Right renal pelvis (tissue), 4 donors: Measurements from ENCODE around the gene NAV2. TPM values are rescaled to one million over a fixed set of nuclear protein-coding genes. Genes with fewer than 3 reads are reported as not detected.
"Not testable (repeated sequence)": the region's sequence is repeated elsewhere in the genome, so short reads cannot be mapped to it uniquely, and the experiment has no call there.

Source experiments
- DNase-seq, 4 donors: peaks; one replicate each; pipeline ENCODE4 v3.0.0-alpha.2; 2013; ENCODE audit warnings: low read depth in 4 of 4, low spot score in 3 of 4, missing footprints in 1 of 4
- polyA plus RNA-seq, 4 donors: library from polyadenylated mRNA; unstranded; fragments of 120-200 nt; gene quantifications; one replicate each; pipeline ENCODE4 v1.2.1, GENCODE V29; 2013; ENCODE audit not compliant: insufficient read length in 4 of 4

NAV2 gene
- polyA plus RNA-seq, 4 donors, result 33.2 to 55.2 (median 34.0) TPM

DNA sequence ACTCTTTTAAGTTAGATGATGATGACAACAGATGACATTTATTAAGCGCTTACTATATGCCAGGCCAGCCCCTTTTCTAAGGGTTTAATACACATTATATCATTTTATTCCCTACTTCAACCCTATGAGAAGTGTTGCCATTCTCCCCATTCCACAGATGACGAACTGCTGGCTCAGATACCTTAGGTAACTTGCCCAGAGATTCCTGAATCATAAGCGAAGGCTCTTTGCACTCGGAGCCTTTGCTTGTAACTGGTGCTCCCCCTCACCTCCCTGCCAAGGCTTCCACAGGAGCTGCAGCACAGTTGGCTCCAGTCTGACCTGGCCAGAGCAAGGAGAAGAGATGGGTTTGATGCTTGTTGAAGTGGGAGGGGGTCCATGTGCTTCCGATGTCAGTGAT, 404.7 kb downstream of the NAV2 start:
- no peak for DNase-seq

DNA sequence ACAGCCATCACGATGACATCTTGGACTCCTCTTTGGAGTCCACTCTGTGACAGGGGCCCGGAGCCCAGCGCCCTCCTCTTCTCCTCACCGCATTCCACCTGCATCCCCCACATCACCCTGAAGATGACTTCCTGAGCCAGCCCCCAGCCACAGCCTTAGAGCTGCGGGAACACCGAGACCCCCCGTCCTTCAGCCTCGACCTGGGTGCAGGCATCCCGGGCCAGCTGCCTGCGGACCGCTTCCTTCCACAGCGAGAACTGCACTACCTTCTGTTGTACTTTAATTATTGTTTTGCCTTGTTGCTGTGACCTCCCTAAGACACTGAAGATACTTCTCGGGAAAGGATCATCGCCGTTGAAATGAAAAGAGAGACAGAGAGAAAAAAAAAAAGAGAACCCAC, 405.6 kb downstream of the NAV2 start:
- DNase-seq, result no peak

DNA sequence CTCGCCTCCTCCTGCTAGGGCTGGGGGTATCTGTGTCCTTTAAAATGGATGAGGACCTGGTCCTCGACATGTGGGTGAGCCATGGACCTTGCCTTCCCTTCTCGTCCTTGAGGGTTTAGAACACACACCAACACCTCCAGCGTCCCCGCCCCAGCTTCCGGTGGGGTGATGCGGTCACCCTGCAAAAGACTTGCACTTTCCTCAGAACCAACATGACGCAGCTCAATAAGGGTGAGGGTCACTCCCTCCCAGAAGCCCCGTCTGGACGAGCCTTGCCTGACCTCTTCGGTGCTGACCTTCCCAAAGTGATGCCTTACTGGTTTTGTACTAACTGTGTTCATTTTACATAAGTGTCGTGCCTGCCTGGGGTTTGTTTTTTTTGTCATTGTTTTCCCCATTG, 406.7 kb downstream of the NAV2 start:
- no peak for DNase-seq

- DNase-seq, result no peak
Measured at GRCh38 chr11:20120134-20120925, 407.7 kb downstream of the NAV2 start.

- DNase-seq, result no peak
Measured at GRCh38 chr11:20122131-20122530, 409.5 kb downstream of the NAV2 start.

DNA sequence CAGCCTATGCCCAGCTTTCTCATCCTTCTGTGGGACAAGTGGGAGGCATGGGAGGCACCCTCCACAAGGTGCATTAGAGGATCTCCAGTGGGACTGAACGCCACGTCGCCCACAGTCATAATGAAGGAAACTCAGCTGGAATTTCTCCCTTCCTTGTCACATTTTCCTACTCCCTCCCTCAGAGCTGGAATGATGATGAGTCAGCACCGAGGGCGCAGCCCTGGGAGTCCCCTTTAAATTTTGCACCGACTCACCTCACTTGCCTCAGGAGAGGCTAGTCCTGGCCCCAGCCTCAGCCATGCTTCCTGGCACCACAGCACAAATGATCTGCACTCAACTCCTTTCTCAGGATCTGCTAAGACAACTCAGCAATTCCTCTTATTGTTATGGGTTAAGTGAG, 413.3 kb downstream of the NAV2 start:
- DNase-seq, result no peak

- DNase-seq, result no peak
Measured at GRCh38 chr11:20126724-20127123, 414.1 kb downstream of the NAV2 start.

DNA sequence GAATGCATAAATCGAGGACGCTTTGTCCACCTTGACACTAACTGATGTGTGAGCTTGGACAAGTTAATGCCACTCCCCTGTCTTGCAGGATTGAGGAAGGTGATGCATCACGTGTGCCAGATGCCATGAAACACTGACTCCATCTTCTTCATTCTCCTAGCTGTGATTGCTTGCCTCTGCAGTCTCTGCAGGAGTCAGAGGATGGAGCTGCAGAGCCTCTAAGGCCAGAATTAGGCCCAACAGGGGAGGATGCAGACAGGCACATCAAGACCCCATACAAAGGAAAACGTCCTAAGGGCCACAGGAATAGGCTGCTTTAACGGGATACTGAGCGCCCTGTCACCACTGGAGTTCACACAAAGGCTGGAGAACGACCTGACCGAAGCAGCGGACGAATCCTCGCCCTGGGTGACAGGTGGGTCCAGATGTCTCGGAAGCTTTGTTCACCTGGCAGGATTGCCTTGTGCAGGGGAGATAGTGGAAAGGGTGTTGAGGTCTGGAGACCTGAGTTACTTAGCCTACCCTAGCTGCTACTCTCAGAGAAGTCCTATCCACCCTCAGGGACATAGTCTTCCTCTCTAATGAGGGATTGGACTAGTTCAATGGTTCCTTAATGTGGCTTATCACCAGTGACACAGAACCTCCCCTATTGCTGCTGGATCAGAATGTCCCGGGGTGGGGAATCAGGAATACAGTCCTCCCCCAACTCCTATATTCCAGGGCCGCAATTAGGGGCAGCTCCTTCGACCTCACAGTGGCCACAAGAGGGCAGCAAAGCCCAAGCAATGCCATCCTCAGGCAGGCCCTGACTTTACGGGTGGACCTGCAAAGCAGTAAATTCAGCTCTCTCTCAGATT, 415.3 kb downstream of the NAV2 start:
- peak; percentile 40 to 62 (median 52) for DNase-seq

GRCh38 chr11:20128528-20128825, 415.8 kb downstream of the NAV2 start:
- DNase-seq, result not testable (repeated sequence)

DNA sequence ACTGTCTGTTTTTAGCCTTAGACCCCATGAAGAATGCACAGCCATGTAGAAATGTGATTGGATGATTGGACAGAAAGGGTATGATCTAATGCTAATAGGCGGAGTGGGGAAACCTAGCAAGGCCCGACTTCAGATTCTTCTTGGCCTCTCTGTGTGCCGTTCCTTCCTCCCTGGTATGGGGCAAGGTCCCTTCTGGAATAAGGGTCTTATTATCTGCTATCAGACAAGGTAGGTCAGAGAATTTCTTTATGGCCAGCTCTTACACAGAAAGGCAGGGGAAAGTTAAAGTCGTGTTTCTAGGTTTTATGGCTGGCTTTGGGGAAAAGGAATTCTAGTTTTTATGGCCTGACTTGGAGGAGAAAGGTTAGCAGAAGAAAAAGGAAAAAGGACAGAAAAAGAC, 417.0 kb downstream of the NAV2 start:
- no peak for DNase-seq

- DNase-seq, result peak; percentile 53 to 71 (median 63)
Measured at GRCh38 chr11:20131788-20132666, 419.4 kb downstream of the NAV2 start.

GRCh38 chr11:20132667-20133039, 420.0 kb downstream of the NAV2 start:
- no peak for DNase-seq

- DNase-seq, result no peak
Measured at GRCh38 chr11:20134991-20135736, 422.5 kb downstream of the NAV2 start.

GRCh38 chr11:20137637-20138036, 425.0 kb downstream of the NAV2 start:
- no peak for DNase-seq

GRCh38 chr11:20138707-20139106, 426.1 kb downstream of the NAV2 start:
- no peak for DNase-seq

- DNase-seq, result no peak
Measured at GRCh38 chr11:20154381-20154780, 441.7 kb downstream of the NAV2 start.

DNA sequence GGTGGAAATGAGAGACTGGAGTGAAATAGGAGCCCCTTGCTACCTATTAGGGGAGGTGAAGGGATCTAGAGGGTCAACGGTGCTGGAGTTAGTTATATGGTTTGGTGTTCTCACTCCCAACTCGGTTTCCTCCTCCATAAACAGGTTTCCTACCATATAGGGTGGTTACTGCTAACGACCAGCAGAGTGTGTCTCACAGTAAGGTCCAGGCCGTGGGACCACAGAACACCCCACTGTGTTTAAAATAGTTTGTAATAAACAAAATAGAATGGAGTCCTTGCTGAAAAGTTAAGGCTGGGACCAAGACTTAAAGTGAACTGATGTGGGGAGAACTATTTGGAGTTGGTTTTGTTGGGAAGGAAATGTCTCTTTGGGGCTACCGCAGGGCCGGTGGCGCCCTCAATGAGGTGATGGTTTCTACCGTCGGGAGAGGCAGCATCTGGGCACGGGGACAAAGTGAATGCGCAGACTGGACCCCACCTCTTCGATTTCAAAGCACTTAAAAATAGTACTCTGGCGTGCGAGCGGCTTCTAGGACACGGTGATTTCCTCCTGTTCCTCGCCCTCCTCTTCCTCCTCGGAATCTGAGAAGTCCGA, 443.1 kb downstream of the NAV2 start:
- DNase-seq, result no peak

DNA sequence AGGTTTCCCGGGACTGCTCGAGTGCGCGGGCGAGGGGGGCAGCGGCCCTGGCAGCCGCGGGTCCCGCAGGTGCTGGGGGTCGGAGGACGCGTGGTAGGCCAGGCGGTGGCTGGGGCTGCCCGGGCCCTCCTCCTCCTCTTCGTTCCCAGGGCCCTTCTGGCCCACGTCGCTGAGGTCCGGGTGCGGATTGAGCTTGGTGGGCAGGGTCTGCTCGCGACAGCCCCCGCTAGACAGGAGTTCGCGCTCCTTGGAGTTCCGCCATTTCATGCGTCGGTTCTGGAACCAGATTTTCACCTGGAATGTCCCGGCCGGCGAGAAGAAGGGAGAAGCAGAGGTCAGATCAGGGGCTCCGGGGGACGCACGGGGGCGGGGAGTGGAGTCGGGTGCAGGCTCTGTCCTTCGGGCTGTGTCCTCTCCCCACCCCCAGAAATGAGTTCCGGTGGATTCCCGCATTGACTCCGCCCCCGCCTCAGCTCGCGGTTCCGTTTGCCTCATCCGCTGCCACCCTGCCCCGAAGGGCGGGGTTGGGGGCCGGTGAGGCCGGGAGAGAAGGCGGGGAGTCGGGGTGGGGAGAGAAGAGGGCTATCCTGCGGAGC, 443.7 kb downstream of the NAV2 start:
- DNase-seq, result no peak

GRCh38 chr11:20156876-20157613, 444.4 kb downstream of the NAV2 start:
- no peak for DNase-seq
